ENCODE data around the gene TANC1.
"Not testable (repeated sequence)": the region's sequence is repeated elsewhere in the genome, so short reads cannot be mapped to it uniquely, and the experiment has no call there.

TANC1 gene

GRCh38 chr2:159032580-159032979, 64.1 kb downstream of the TANC1 start:
- no peak for DNase-seq

DNA sequence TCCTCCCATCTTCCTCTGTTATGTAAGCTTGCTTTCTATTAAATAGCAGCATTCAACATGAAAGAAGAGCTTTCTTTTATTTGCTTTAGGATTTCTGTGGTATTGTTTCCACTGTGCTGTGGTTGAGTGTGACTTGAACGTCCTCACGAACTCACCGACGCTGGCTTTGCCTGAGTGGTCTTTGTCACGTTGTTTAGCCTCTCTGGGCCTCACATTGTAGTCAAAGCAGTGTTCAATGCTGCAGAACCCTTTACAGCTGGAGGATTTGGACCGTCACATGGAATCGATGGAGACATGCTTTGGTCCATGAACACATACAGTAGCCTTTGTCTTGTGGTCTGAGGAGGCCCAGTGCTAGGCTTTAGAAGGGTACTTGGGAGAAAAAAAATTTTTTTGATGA, 66.3 kb downstream of the TANC1 start:
- no peak for DNase-seq

GRCh38 chr2:159035790-159036411, 67.5 kb downstream of the TANC1 start:
- DNase-seq = peak; percentile 96

- not testable (repeated sequence) for DNase-seq
Measured at GRCh38 chr2:159036461-159036860, 68.0 kb downstream of the TANC1 start.

GRCh38 chr2:159041328-159041727, 72.9 kb downstream of the TANC1 start:
- not testable (repeated sequence) for DNase-seq

DNA sequence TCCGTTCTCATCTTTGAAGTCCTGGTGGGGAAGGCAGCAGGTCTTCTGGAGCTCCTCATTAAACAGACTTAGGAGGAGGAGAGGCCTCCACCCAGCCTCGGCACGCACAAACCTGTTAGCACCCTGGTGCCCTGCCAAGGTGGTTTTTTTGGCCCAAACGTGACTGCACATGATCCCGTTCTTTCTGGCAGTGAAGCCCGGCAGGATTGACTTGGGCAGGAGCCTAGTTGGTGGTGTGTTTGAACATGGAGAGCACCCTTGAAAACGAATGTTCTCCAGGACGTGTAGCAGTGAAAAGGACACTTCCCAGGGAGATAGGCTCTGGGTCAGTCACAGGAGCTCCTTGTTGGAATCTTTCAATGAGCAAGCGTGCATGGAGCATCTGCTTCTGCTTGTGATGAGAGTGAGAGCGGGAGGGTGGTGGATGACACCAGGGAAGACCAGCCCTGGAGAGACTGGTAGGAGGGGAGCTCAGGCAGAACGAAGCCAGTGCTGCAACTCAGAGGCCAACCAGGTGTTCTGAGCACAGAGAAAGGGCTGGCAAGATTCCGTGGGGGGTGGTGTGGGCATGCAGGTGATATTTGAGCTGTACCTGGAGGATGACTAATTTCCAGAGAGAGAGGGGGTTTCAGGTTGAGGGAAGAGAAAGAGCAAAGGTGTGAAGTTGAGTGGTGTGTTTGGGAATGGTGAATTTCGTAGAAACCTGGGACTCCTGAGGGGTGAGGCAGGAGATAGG, 73.8 kb downstream of the TANC1 start:
- no peak for DNase-seq

GRCh38 chr2:159043710-159044109, 75.3 kb downstream of the TANC1 start:
- DNase-seq = no peak

DNA sequence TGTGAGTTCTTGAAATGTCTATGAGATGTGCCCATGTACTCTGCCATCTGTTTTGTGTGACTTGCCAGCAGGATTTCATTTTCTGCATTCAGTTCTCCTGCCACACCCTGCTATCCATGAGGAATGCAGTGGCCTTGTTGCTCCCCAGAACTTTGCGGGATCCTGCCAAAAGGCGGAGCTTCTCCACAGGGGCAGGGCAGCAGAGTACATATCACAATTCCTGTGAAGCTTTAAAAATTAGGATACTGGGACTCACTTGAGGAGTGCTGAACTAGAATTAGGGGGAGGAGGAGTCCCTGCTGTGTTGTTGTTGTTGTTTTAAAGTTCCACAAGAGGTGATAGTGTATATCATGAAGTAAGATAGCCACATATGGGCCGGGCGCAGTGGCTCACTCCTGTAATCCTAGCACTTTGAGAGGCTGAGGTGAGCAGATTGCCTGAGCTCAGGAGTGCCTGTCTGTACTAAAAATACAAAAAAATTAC, 76.4 kb downstream of the TANC1 start:
- no peak for DNase-seq

GRCh38 chr2:159045545-159046454, 77.4 kb downstream of the TANC1 start:
- DNase-seq = no peak

DNA sequence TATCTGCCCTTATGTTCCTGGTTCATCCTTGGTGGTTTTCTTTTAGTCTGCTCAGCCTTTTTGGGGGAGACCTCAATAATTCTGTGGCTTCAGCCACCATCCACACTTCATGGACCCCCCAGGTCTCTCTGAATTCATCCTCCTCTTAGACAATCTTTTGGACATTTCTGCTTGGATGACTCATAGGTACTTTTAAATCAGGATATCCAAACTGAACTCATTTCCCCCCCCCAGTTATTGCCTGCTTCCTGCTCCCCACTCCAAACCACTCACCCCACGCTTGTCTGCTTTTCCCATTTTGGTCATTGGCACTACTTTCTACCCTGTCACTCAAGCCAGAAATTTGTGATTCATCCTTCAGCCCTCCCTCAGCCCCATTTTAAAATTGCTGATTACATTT, 78.5 kb downstream of the TANC1 start:
- no peak for DNase-seq

DNA sequence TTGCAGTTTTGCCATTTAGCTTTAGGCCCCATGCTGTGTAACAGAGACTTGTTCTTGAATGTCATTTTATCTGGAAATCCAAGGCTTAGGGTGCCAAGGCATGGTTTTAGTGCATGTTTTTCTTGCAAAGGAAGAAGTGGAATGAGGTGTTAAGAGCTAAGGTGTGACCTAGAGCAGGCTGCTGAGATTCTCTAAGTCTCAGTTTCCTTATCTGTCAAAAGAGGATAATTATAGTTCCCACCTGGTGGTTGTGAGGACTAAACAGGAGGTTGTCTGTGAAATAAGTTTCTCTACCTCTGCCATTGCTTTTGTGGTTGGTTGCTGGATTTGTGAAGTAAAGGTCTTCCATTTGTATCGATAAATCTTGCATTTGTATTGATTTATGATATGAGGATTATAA, 82.0 kb downstream of the TANC1 start:
- no peak for DNase-seq

- no peak for DNase-seq
Measured at GRCh38 chr2:159051133-159051532, 82.7 kb downstream of the TANC1 start.

GRCh38 chr2:159051661-159052060, 83.2 kb downstream of the TANC1 start:
- no peak for DNase-seq

DNA sequence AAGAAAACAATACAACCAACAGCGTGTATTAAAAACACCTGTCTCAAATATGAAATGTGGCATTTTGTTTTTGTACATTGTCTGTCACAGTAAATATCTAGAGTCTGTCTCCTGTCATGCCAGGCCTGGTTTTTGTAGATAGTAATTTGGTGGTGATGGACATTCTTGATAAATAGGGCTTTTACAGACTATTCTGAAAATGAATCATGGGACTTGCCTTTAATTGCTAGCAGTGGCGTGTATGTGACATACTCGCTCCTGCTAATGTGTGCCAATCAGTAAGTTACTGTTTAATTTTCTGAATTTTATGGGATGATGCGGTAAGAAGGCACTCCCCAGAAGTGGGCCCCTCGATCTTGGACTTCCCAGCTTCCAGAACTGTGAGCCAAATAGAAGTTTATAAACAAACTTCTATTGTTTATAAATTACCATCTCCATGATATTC, 83.7 kb downstream of the TANC1 start:
- DNase-seq = no peak

- DNase-seq = no peak
Measured at GRCh38 chr2:159053161-159054031, 85.0 kb downstream of the TANC1 start.

GRCh38 chr2:159054032-159054334, 85.5 kb downstream of the TANC1 start:
- DNase-seq = no peak

- no peak for DNase-seq
Measured at GRCh38 chr2:159054985-159055384, 86.5 kb downstream of the TANC1 start.

DNA sequence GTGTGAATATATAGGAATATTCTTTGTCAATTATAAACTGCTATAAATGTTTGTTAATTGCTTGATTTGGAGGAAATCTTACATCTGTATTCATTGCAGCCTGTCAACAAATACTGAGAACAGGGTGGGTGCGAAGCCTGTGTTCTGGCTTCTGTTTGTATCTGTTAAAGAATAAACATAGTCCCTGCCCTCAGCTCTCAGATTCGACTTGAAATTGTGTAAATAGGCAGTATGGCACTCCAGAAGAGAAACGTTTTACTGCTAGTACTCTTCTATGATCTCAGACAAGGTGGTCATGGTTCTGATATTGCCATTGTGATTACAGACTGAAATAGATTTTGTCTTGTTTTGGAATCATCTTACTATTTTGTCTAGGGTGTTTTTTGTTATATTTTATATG, 92.1 kb downstream of the TANC1 start:
- DNase-seq = no peak

GRCh38 chr2:159063677-159064076, 95.2 kb downstream of the TANC1 start:
- DNase-seq = no peak

GRCh38 chr2:159064446-159065301, 96.2 kb downstream of the TANC1 start:
- DNase-seq = peak; percentile 70

- DNase-seq = no peak
Measured at GRCh38 chr2:159065313-159065712, 96.9 kb downstream of the TANC1 start.

DNA sequence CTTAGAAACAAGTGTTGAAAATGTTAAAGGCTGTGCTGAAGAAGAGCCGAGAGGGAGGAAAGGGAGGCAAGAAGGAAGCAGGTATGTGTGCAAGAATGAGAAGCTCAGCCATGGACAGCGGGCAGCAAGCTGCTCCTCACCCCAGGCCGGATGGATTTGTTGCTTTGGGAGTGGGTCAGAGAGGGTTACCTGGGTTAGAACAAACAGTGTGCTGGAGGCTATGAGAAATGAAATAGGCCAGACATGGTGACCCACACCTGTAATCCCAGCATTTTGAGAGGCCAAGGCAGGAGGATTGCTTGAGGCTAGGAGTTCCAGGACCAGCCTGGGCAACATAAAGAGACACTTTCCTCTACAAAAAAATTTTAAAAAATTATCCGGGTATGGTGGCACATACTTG, 97.5 kb downstream of the TANC1 start:
- peak; percentile 72 for DNase-seq

Measured in islet precursor cell (in vitro differentiated cells).